Epithelial cell of proximal tubule (primary cell): ENCODE measurements around the gene DIAPH2. TPM values are rescaled to one million over a fixed set of nuclear protein-coding genes. Genes with fewer than 3 reads are reported as not detected.
A peak's percentile ranks its signal among the peaks of the same experiment; 100 is the strongest.
"Not testable (repeated sequence)": the region's sequence is repeated elsewhere in the genome, so short reads cannot be mapped to it uniquely, and the experiment has no call there.

ENCODE experiments used
- DNase-seq: peaks from one replicate; pipeline ENCODE4 v3.0.0-alpha.2; 2011; ENCODE audit warnings: low read depth
- H3K4me3 ChIP-seq: 2 replicates; pipeline ENCODE4 v1.5.1; 2011; ENCODE audit warnings: low read depth, mild to moderate bottlenecking, low read length
- total RNA-seq: library from RNA; depleted of rRNA; stranded (reverse); fragments of >200 nt; gene quantifications from 2 replicates; pipeline ENCODE4 v1.2.3, GENCODE V29; 2015
- TF ChIP-seq, protein P1 (sequence below): conservative IDR thresholded peaks from 2 replicates; pipeline ENCODE4 v1.5.1; 2012; ENCODE audit warnings: low read depth, mild to moderate bottlenecking, low read length

DIAPH2 gene
- total RNA-seq, 1 donor from 2014 or later: 15.1 TPM

DNA sequence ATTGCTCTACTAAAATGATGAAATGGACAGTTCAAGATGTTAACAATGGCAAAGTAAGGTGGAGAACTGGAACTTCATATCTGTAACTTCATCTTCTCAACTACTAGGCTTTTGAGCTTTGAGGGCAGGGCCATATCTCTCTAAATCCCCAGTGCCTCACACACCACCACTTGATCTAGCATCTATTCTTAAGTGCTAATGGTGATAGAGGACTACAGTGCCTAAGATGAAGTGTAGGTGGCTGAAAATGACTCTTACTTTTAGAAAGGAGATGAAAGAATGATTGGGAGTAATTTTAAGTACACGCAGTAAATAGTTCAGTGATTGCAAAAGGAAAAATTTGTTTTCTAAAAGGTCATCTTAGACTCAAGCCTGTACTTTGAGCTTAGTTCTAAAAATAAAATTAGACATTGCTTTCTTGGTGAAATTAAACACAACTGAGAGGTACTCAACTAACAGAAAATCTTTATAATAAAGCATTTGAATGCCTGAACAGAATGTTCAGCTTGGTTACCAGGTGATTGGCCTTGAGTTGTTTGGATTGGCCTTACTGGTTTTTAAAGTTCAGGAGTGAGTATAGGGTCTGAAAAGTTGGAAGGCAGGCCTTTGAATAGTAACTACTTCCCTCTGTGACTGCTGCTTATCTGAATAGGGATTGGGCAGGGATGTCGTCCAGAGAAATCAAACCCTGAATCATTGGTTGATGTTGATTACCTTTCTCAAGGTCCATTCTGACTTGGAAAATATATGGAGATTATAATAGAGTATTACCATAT is 45.4 kb downstream of the DIAPH2 start:
- no peak for DNase-seq
- no peak overlapping the region for H3K4me3 ChIP-seq
- TF ChIP-seq, protein P1, sequence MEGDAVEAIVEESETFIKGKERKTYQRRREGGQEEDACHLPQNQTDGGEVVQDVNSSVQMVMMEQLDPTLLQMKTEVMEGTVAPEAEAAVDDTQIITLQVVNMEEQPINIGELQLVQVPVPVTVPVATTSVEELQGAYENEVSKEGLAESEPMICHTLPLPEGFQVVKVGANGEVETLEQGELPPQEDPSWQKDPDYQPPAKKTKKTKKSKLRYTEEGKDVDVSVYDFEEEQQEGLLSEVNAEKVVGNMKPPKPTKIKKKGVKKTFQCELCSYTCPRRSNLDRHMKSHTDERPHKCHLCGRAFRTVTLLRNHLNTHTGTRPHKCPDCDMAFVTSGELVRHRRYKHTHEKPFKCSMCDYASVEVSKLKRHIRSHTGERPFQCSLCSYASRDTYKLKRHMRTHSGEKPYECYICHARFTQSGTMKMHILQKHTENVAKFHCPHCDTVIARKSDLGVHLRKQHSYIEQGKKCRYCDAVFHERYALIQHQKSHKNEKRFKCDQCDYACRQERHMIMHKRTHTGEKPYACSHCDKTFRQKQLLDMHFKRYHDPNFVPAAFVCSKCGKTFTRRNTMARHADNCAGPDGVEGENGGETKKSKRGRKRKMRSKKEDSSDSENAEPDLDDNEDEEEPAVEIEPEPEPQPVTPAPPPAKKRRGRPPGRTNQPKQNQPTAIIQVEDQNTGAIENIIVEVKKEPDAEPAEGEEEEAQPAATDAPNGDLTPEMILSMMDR: no peak

DNA sequence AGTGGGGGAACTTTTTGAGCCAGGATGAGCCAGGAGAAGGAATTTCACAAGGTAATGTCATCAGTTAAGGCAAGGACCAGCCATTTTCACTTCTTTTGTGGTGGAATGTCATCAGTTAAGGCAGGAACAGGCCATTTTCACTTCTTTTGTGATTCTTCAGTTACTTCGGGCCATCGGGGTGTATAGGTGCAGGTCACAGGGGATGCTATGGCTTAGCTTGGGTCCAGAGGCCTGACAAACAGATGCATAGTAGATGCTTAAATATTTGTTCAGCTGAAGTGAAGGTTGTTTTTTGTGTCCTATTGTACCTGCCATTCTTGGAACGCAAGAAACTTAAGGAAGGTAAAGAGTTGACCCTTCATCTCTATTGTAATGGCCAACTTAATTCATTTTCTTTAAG is 46.4 kb downstream of the DIAPH2 start:
- H3K4me3 ChIP-seq, DNase-seq: not testable (repeated sequence)

DNA sequence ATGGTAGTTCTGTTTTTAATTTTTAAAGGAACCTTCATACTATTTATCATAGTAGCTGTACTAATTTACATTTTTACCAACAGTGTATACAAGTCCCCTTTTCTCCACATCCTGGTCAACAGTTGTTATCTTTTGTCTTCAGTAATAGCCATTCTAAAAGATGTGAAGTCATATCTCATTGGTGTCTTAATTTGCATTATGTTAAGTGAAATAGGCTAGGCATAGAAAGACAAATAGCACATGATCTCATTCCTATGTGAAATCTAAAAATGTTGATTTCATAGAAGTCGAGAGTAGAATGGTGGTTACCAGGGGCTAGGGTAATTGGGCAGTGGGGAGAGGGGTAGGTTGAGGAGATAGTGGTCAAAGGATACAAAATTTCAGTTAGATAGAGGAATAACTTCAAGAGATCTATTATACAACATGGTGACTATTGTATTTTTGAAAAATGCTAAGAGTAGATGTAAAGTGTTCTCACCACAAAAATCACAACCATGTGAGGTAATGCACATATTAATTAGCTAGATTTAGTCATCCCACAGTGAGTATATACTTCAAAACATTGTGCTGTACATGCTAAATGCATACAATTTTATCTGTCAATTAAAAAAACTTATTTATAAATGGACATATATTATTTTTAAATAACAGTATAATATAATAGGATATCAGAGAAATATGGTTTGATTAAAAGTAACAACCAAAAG is 58.9 kb downstream of the DIAPH2 start:
- DNase-seq: no peak
- TF ChIP-seq, protein P1: no peak
- no peak overlapping the region for H3K4me3 ChIP-seq

DNA sequence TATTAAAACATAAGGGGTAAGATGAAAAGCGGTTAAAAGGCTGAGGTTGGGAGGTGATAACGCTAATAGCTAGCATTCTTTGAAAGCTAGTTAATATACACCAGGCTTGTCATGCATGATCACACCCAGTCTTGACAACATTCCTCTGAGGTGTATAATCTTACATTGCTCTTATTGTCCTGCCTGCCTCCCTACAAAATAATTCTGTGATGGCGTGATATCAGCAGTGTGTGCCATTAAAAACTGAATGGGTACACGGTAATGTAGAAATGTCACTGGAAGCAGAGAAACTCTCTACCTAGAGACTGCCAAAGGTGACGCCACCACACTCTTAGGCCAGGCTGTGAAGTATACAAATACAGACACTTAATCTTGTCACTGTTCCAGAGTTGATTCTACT is 68.1 kb downstream of the DIAPH2 start:
- TF ChIP-seq, protein P1: no peak

DNA sequence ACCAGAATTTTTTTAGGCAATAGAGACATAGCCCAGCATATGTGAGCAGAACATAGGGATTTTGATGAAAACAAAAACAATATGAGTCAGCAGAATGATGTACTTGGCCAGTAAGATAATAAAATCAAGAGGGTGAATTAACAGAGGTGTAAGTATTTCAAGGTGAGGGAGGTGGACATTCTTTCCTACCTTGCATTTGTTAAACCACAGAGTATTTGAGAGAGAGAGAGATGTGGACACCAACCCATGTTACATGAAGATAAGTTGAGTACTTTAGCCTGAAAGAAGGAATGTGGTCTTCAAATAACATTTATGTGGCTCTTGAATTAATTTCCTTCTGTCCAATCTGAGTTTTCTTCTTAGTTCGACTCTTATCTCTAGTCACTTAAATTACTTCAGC is 68.6 kb downstream of the DIAPH2 start:
- TF ChIP-seq, protein P1: no peak
- peak; percentile 3 for DNase-seq
- H3K4me3 ChIP-seq: no peak overlapping the region

More for the DNA sequence above, 68.1 kb downstream of the DIAPH2 start:
- H3K4me3 ChIP-seq: no peak overlapping the region
- peak; percentile 56 for DNase-seq

DNA sequence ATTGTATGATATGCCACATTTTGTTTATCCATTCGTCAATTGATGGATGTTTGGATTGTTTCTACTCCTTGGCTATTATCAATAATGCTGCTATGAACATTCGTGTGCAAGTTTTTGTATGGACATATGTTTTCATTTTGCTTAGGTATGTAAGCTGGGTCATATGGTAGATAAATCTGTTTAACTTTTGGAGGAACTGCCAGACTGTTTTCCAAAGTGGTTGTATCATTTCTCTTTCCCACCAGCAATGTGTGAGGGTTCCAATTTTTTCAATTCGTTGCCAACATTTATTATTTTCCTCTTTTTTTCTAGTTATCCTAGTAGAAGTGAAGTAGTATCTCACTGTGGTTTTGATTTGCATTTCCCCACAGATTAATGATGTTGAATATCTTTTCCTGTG is 71.8 kb downstream of the DIAPH2 start:
- TF ChIP-seq, protein P1: no peak
- no peak for DNase-seq
- H3K4me3 ChIP-seq: no peak overlapping the region

DNA sequence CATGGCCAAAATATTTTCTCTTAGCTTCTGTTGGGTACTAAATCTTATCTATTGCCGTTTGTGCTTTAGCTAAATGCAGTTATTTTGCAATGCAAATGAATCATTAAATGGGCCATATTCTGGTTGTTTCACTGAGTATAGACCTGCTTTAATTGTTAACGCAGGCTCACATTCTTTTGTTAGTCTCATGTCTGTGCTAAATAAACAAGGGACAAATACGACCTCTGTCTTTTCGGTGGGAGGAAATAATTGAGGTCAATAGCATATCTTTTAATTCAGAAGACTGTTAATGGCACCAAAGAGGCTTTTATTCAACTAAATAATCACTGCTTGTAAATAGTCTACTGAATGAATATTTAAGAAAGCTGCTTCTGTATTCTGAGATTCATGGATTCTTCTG is 76.9 kb downstream of the DIAPH2 start:
- DNase-seq: no peak
- TF ChIP-seq, protein P1: no peak
- no peak overlapping the region for H3K4me3 ChIP-seq
